Lower leg skin (tissue), 3 donors: Measurements from ENCODE around the gene LYSMD2.

Source experiments
- CTCF ChIP-seq, 3 donors: fragments of 450-650 bp; IDR thresholded peaks; one replicate each; pipeline ENCODE4 v1.5.1; 2016; ENCODE audit warnings: antibody characterized with exemption in 3 of 3, mild to moderate bottlenecking in 3 of 3, moderate library complexity in 2 of 3
- POLR2A ChIP-seq, 2 donors: fragments of 450-650 bp; IDR thresholded peaks; one replicate each; pipeline ENCODE4 v1.6.1; 2016 to 2017; ENCODE audit warnings: antibody characterized with exemption in 2 of 2, mild to moderate bottlenecking in 1 of 2, moderate library complexity in 1 of 2

GRCh38 chr15:51714911-51715310 lies 22.5 kb downstream of the LYSMD2 start:
- no peak for TF ChIP-seq POLR2A (IDR thresholded peaks at IDR 0.05)
- TF ChIP-seq CTCF (IDR thresholded peaks at IDR 0.05) = no peak
